Measurements from ENCODE around the gene MVB12A.

The MVB12A gene

DNA sequence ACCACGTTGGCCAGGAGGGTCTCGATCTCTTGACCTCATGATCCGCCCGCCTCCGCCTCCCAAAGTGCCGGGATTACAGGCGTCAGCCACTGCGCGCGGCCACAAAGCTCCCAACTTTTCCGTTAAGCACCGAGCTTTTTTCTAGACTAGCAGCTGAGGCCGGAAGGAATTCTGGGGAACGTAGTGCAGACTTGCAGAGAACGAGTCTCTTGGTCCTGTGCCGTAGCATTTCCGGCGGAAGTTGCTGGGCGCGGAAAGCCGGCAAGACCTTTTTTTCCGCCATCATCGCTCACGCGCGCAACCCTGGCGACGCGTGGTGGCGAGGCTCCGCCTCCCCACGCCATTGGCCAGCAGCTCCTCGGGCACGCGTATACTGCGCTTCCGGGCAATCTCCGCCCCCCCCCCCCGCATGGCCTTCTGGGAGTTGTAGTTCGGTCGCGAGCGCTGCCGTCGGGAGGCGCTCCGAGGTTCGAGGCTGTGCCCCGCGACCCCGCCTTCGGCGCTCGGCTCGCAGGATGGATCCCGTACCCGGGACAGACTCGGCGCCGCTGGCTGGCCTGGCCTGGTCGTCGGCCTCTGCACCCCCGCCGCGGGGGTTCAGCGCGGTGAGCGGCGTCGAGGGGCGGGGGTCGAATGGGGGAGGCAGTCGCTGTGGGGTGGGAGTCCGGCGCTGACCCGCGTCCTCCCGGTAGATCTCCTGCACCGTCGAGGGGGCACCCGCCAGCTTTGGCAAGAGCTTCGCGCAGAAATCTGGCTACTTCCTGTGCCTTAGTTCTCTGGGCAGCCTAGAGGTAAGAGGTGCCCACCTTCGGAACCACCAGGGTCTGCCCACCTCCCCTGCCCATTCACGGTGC, at the start of gene MVB12A:
MVB12A (plus strand) TSS at position 427 of the 854 bp plus-strand sequence; CDS start at position 516, 89 bp downstream.
- peak; percentile 98 for DNase-seq

DNA sequence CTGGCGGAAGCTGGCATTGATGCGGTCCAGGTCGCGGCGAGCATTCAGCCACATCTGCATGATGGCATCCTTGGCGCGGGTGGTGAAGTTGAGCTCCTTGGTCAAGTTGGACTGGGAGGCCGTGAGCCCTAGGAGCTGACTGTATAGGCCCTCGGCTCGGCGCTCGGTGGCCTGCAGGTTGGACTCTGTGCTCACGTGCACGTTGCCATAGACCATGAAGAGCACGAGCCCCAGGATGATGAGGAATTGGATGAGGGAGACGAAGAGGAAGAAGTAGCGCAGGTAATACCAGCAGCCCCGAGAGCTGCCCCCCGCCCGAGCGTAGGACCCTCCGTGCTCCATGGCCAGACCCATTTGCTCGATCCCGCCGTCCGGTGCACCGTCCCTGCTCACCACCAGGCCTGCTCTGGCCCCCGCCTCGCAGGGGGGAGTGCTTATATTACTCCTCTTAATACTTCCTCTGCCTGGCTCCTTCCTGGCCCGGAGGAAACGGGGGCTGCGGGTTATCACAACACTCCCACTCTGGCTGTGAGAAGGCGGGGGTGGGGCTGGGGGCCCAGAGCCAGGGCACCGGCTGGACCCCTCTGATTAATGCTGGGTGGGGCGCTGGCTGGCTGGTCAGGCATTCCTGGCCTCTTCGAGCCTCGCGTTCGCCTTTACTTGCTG, 42.8 kb upstream of the MVB12A start, which contains the start of gene PLVAP:
PLVAP (minus strand) TSS at position 408 of the 666 bp plus-strand sequence; CDS start at position 354, 54 bp downstream.
- DNase-seq = no peak

DNA sequence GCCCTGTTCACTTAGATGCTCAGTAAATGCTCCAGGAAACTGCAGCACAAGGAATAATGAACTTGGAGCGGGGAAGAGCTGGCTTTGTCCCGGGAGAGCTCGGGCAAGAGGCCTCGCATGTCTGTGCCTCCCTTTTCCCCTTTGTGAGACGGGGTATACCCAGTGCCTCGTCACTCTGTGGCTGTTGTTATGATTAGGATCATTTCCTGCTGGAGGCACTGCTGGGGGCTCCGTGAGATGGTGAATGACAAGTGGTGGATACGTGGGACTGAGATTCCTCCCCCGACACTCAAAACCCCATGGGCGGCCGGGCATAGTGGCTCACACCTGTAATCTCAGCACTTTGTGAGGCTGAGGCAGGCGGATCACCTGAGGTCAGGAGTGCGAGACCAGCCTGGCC, 41.6 kb upstream of the MVB12A start:
- no peak for DNase-seq

DNA sequence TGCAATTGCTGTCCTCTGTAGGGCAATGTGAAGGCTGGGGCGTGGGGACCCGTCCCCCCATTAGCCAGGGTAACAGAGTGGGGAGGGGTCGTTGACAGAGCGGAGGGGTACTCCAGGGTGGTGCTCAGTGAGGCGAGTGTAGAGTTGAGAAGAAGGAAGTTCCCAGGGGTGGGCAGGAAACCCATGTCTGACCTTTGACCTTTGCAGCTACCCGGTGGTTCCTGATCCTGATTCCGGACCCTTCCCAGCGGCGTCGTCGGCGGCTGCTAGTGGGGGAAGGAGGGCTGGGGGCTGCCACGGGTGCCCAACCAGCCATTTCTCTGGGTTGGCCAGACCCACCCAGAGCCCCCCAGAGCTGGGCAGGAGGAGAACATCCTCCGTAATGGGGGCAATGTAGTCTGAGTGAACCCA, 40.6 kb upstream of the MVB12A start:
- DNase-seq = no peak

DNA sequence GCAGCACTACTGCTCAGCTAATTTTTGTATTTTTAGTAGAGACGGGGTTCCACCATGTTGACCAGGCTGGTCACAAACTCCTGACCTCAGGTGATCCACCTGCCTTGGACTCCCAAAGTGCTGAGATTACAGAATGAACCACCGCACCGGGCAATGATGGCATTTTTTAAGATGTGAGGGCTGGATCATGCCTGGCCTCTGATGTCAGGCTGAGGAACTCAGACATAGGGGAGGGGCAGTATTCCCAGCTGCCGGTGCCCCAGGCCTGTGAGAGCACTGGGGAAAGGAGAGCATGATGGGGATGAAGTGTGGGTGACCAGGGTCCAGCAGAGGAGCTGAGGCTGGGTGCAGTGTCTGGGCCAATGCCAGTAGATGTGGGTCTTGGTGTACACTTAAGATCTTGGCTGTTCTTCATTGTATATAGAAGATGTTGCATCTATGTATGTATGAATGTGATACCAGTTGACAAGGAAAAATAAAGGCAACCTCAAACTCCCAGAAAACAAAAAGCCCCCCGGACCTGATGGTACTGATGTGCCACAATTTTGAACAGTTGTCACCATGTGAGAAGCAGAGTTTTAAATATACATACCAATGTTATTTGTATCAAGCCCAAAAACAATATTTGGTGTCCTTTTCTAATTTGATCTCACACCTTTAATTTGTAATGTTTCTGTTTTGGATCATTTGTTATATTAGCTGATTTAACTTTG, 39.3 kb upstream of the MVB12A start:
- no peak for DNase-seq

DNA sequence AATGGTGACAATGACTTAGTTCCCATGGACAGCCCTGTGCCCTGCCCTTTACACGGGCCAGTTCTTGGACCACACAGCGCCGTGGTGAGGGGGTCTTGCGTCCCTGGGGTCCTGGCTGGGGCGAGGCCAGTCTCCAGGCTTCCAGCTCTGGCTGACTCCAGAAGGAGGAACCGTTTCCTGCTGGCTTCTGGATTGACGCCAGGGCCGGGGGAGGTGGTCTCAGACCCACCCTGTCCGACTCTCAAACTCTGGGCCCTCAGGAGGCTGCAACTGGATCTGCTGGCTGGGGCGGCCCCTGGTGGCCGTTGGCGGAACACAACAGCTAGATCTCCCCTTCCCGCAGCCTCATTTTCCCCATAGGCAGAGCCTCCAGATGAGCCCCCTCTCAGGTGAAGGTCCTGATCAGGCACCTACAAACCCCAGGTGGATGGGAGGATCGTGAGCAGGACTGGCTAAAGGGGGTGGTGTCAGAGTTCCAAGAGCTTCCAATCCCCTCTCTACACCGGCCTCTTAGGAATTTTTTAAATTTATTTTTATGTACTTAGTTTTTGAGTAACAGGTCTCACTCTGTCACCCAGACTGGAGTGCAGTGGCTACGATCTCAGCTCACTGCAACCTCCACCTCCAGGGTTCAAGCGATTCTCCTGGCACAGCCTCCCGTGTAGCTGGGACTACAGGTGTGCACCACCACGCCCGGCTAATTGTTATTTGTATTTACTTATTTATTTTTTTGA, 33.8 kb upstream of the MVB12A start:
- DNase-seq = no peak

DNA sequence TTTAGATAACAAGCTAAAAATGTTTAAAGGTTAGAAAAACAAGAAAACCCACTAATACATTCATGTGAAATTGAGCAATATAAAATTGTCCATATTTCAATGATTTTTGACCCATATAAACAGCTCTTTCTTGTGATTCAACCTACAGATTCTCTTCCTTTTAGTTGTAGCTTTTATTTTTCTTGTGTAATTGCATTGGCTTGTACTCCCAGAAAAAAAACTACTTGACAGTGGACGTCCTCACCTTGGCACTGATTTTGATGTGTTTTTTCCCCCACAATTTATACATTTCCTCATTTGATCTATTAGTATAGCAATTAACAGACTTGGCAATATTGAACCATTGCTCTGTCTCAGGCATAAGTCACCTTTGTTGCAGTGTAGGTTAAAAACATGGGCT, 30.6 kb upstream of the MVB12A start:
- no peak for DNase-seq

GRCh38 chr19:17389957-17390664, 29.7 kb upstream of the MVB12A start:
- DNase-seq = no peak

GRCh38 chr19:17390665-17391370, 29.0 kb upstream of the MVB12A start:
- peak; percentile 83 for DNase-seq

- DNase-seq = no peak
Measured at GRCh38 chr19:17391371-17392151, 28.3 kb upstream of the MVB12A start.

- DNase-seq = no peak
Measured at GRCh38 chr19:17393002-17393401, 26.8 kb upstream of the MVB12A start.

- DNase-seq = no peak
Measured at GRCh38 chr19:17393914-17394313, 25.9 kb upstream of the MVB12A start, which contains the start of gene CCDC194. CCDC194 (minus strand) TSS chr19:17394196; CDS start chr19:17394158, 38 bp downstream.

DNA sequence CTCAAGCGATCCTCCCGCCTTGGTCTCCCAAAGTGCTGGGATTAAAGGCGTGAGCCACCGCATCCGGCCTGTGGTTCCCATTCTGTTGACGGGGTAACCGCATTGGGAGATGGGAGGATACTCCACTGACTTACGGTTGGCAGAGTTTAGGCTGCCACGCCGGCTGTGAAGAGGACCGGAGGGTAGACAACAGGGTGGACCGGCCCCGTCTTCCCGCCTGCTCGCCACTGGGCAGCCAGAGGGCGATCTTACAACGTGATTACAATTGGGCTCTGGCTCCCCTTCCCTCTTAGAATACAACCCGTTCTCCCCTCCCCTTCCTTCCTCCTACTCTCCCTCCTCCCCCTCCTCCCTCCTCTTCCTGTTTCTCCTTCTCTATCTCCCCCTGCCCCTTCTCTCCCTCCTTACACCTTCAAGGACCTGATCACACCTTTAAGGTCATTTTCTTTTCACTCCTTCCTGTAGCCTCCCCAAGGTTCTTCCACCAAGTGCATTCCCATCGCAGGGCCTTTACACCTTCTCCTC, 24.9 kb upstream of the MVB12A start:
- DNase-seq = no peak

GRCh38 chr19:17398902-17399527, 20.8 kb upstream of the MVB12A start:
- DNase-seq = no peak

DNA sequence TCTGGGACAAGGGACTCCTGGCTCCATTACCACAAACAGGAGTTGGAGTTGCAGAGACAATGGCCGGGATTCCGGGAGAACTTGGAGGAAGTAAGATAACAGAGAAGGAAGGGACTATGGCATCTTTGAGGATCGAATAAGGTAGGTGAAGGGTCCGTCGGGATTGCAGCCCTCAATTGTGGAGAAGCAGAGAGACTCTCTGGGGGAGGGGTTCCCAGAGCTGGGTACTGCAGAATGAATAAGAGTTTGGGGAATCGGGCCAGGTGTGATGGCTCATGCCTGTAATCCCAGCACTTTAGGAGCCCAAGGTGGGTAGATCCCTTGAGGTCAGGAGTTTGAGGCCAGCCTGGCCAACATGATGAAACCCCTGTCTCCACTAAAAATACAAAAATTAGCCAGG, 18.2 kb upstream of the MVB12A start:
- no peak for DNase-seq

DNA sequence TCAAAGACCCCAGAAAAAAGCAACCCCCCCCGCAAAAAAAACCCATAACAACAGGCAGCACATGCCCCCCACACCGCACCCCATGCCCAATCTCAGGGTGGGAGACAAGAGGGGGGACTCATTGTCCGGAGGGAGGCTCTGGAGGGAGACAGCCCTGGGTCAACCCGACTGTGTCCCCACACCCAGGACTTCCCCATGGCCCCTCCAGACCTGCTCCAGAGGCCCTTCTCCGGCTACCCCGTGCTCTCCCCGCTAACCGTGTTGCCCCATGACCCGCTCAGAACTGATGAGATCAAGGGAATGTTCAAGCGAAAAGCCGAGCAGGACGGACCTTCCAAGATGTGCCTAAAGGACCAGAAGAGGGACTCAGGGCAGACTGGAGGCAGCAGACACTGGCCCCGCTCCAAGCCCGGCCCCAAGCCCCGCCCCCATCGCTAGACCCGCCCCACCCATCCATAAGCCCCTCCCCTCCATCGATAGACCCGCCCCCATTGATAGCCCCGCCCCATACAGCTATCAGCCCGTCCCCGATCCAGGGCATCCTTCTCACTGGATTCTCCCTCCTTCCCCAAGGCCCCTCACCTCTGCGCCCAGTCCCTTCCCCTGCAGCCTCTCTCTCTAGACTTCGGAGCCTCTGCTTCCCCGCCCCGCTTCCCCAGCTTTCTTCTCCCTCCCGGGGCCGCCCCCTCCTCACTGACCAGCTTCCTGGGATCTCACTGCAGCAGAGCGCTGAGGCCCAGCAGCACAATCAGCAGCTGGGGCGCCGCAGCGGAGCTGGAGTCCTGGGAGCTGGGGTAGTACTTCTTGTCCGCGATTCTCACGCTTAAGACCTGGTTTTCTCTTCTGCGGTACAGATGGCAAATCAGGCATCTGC, 16.6 kb upstream of the MVB12A start:
- DNase-seq = no peak

- DNase-seq = no peak
Measured at GRCh38 chr19:17404015-17404414, 15.8 kb upstream of the MVB12A start.

- DNase-seq = no peak
Measured at GRCh38 chr19:17404621-17405249, 15.1 kb upstream of the MVB12A start.

All from NCI-H1105 treated with DMSO at 0.1 percent for 48 hours (cell line).